Measurements from ENCODE around the gene KRTAP4-5.
"Not testable (repeated sequence)": the region's sequence is repeated elsewhere in the genome, so short reads cannot be mapped to it uniquely, and the experiment has no call there.

Gene KRTAP4-5

GRCh38 chr17:41141361-41141760 lies 8.3 kb downstream of the KRTAP4-5 start:
- no peak overlapping the region for H3K4me2 ChIP-seq (ENCODE audit: low read length, poor library complexity, severe bottlenecking)
- H2BK120ac ChIP-seq (ENCODE audit: low read depth, low read length): no peak overlapping the region
- H3K9ac ChIP-seq (ENCODE audit: low read length): no peak overlapping the region
- no peak overlapping the region for H3K4ac ChIP-seq (ENCODE audit: low read depth in 1 of 2, low read length in 2 of 2)
- H3K36me3 ChIP-seq (ENCODE audit: control insufficient read depth in 1 of 2, insufficient read depth in 2 of 2, low read depth in 1 of 2, low read length in 2 of 2): peaks cover 0 to 6% of the 10 kb centered on the region in 2 experiments
- no peaks in the 10 kb centered on the region for H3K79me1 ChIP-seq (replicated peaks; ENCODE audit: low read length, poor library complexity, severe bottlenecking)
- DNase-seq: no peak
- H2AK5ac ChIP-seq (ENCODE audit: low read length, severe bottlenecking): peak overlapping the region; percentile 87
- no peak overlapping the region for H4K91ac ChIP-seq (ENCODE audit: low read length)
- peak overlapping the region; percentile 96 for H3K27ac ChIP-seq (ENCODE audit: low read length, poor library complexity, severe bottlenecking)
- no peak overlapping the region for H4K8ac ChIP-seq (ENCODE audit: low read length)
- H2BK15ac ChIP-seq (ENCODE audit: low read depth, poor library complexity, severe bottlenecking): no peak overlapping the region
- no peak overlapping the region for H2AFZ ChIP-seq (ENCODE audit: low read depth, low read length)
- no peak overlapping the region for H3K4me3 ChIP-seq (ENCODE audit: insufficient read depth in 1 of 2, low read depth in 1 of 2, low read length in 2 of 2)
- H2BK5ac ChIP-seq (ENCODE audit: low read depth, low read length, poor library complexity, severe bottlenecking): peak overlapping the region; percentile 92
- H3K4me1 ChIP-seq (ENCODE audit: control insufficient read depth, insufficient read depth, low read depth, low read length): peaks cover 8% of the 10 kb centered on the region
- no peak overlapping the region for H2BK12ac ChIP-seq (ENCODE audit: low read length in 2 of 2)
- no peak overlapping the region for H3K18ac ChIP-seq (ENCODE audit: low read depth in 1 of 2, low read length in 2 of 2)
- H3K23ac ChIP-seq (ENCODE audit: low read length in 2 of 2): no peak overlapping the region
- H3K14ac ChIP-seq (ENCODE audit: low read length in 2 of 2): no peak overlapping the region
- peaks cover 23% of the 10 kb centered on the region for H3K9me3 ChIP-seq (ENCODE audit: control insufficient read depth, low read length)
- H3K27me3 ChIP-seq (ENCODE audit: control insufficient read depth in 1 of 2, insufficient read depth in 1 of 2, low read length in 2 of 2): no peaks in the 10 kb centered on the region

DNA sequence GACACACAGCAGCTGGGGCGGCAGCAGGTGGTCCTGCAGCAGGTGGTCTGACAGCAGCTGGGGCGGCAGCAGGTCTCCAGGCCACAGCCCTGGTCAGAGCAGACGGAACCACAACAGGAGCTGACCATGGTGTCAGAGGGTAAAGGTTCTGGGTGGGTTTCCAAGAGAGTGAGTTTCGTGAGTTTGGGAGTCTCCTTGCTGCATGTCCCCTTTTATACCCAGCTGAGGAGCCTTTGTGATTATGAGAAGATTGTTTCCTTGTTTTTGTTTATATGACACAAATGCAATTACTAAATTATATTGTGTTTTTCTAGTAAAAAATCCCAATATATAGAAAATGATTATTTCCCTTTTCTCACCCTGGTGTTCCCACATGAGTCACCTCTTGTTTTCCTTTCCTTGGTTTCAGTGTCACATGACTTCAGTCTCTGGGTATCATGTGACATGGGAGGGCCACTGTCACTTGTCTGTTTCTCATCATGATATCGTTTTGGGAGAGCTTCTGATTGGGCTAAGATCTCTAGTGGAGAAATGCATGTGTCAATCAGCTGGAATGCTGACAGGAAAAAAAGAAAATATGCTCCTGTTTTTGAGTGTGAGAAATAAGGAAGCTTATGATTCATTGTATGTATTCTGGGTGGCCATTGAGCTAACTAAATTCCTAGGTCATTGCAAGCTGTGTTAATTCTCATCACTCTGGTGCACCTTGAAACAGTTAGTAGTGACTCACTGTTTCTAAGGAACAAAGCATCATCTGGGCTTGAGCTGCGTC lies 9.1 kb downstream of the KRTAP4-5 start, which contains the start of gene KRTAP4-6:
TSS of gene KRTAP4-6 (minus strand) at position 185 of the 772 bp plus-strand sequence. CDS start at position 128, 57 bp downstream.
- Histone ChIP-seq H4K8ac (ENCODE audit: low read length) (no peak within 1 kb of the TSS), H3K79me1 (replicated peaks; ENCODE audit: low read length, poor library complexity, severe bottlenecking) (no peaks in the 10 kb centered on the region), H2BK5ac (ENCODE audit: low read depth, low read length, poor library complexity, severe bottlenecking) (peak within 1 kb of the TSS; percentile 92), H2AFZ (ENCODE audit: low read depth, low read length) (no peak within 1 kb of the TSS), H4K91ac (ENCODE audit: low read length) (peak within 1 kb of the TSS; percentile 18), H3K9ac (ENCODE audit: low read length) (no peak within 1 kb of the TSS), H3K4me1 (ENCODE audit: control insufficient read depth, insufficient read depth, low read depth, low read length) (peaks cover 8% of the 10 kb centered on the region), H3K9me3 (ENCODE audit: control insufficient read depth, low read length) (peaks cover 23% of the 10 kb centered on the region), H3K36me3 (ENCODE audit: control insufficient read depth in 1 of 2, insufficient read depth in 2 of 2, low read depth in 1 of 2, low read length in 2 of 2) (peaks cover 0 to 6% of the 10 kb centered on the region in 2 experiments), H3K4me3 (ENCODE audit: insufficient read depth in 1 of 2, low read depth in 1 of 2, low read length in 2 of 2) (peak within 1 kb of the TSS in 1 of 2 experiments; percentile 39), H3K27me3 (ENCODE audit: control insufficient read depth in 1 of 2, insufficient read depth in 1 of 2, low read length in 2 of 2) (no peaks in the 10 kb centered on the region), H2AK5ac (ENCODE audit: low read length, severe bottlenecking) (peak within 1 kb of the TSS; percentile 72), H2BK12ac (ENCODE audit: low read length in 2 of 2) (no peak within 1 kb of the TSS), H3K18ac (ENCODE audit: low read depth in 1 of 2, low read length in 2 of 2) (no peak within 1 kb of the TSS), H3K27ac (ENCODE audit: low read length, poor library complexity, severe bottlenecking) (peak within 1 kb of the TSS; percentile 96), H3K4me2 (ENCODE audit: low read length, poor library complexity, severe bottlenecking) (no peak within 1 kb of the TSS), H3K4ac (ENCODE audit: low read depth in 1 of 2, low read length in 2 of 2) (no peak within 1 kb of the TSS), H2BK15ac (ENCODE audit: low read depth, poor library complexity, severe bottlenecking) (peak within 1 kb of the TSS; percentile 52), H3K14ac (ENCODE audit: low read length in 2 of 2) (no peak within 1 kb of the TSS), H3K23ac (ENCODE audit: low read length in 2 of 2) (no peak within 1 kb of the TSS), H2BK120ac (ENCODE audit: low read depth, low read length) (no peak within 1 kb of the TSS)
- DNase-seq: peak; percentile 9
- WGBS: 84% methylated on average over 5 of the region's 6 CpGs

GRCh38 chr17:41139865-41140264 lies 9.8 kb downstream of the KRTAP4-5 start:
- not testable (repeated sequence) for H3K36me3 ChIP-seq (ENCODE audit: control insufficient read depth in 1 of 2, insufficient read depth in 2 of 2, low read depth in 1 of 2, low read length in 2 of 2); H2BK120ac ChIP-seq (ENCODE audit: low read depth, low read length); H3K4me1 ChIP-seq (ENCODE audit: control insufficient read depth, insufficient read depth, low read depth, low read length); H2BK5ac ChIP-seq (ENCODE audit: low read depth, low read length, poor library complexity, severe bottlenecking); H3K4me2 ChIP-seq (ENCODE audit: low read length, poor library complexity, severe bottlenecking); H3K79me1 ChIP-seq (replicated peaks; ENCODE audit: low read length, poor library complexity, severe bottlenecking); H2AFZ ChIP-seq (ENCODE audit: low read depth, low read length); H3K23ac ChIP-seq (ENCODE audit: low read length in 2 of 2); DNase-seq; H3K9ac ChIP-seq (ENCODE audit: low read length); H2BK12ac ChIP-seq (ENCODE audit: low read length in 2 of 2); H4K8ac ChIP-seq (ENCODE audit: low read length); H3K4ac ChIP-seq (ENCODE audit: low read depth in 1 of 2, low read length in 2 of 2); H3K14ac ChIP-seq (ENCODE audit: low read length in 2 of 2); H3K18ac ChIP-seq (ENCODE audit: low read depth in 1 of 2, low read length in 2 of 2); H3K27ac ChIP-seq (ENCODE audit: low read length, poor library complexity, severe bottlenecking); H3K27me3 ChIP-seq (ENCODE audit: control insufficient read depth in 1 of 2, insufficient read depth in 1 of 2, low read length in 2 of 2)
- Histone ChIP-seq H4K91ac (ENCODE audit: low read length) (peak overlapping the region; percentile 18), H3K4me3 (ENCODE audit: insufficient read depth in 1 of 2, low read depth in 1 of 2, low read length in 2 of 2) (peak overlapping the region in 1 of 2 experiments; percentile 39), H2AK5ac (ENCODE audit: low read length, severe bottlenecking) (peak overlapping the region; percentile 31), H3K9me3 (ENCODE audit: control insufficient read depth, low read length) (peaks cover 23% of the 10 kb centered on the region), H2BK15ac (ENCODE audit: low read depth, poor library complexity, severe bottlenecking) (peak overlapping the region; percentile 52)
- WGBS: 90% methylated on average over 12 of the region's 12 CpGs

DNA sequence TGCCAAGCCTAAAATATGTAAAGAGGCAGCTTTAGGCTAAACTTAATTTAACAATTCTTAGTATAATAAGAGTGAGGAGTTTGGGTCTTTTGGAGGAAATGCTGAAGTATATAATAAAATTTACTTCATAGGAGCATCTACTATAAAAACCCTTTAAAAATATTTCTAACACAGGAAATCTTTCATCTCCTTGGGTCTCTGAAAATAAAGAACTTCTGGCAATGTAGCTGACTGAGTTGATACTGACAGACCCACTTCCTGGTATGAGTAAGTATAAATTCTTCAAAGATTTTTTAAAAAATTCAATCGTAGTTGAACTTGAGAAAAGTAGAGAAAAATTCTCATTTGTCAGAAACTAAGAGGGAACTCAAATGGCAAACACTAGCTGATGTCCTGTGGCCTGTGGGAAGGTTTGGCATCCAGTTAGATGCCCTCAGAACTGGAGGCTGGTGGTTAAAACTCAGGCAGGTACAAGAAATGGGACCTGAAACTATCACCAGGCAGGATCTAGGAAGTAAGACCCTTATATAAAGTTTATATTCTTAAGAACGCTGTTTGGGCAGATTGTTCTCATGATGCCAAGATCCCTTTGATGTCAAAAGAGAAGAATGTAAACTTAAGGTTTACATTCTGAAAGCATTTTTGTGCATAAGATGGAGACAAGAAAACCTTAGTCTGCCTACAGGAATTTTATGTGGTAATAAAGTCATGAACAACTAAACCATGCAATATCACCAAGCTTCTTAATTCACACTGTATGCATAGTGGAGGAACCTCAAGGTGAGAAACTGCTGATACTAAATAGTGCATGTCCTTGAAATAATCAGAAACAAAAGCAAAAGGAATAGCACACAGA lies 15.5 kb downstream of the KRTAP4-5 start:
- H2AFZ ChIP-seq (ENCODE audit: low read depth, low read length): no peak overlapping the region
- WGBS: 94% methylated on average over 2 of the region's 2 CpGs
- no peak for DNase-seq
- no peak overlapping the region for H3K4me2 ChIP-seq (ENCODE audit: low read length, poor library complexity, severe bottlenecking)
- no peaks in the 10 kb centered on the region for H3K4me1 ChIP-seq (ENCODE audit: control insufficient read depth, insufficient read depth, low read depth, low read length)
- no peak overlapping the region for H2BK12ac ChIP-seq (ENCODE audit: low read length in 2 of 2)
- no peaks in the 10 kb centered on the region for H3K79me1 ChIP-seq (replicated peaks; ENCODE audit: low read length, poor library complexity, severe bottlenecking)
- no peak overlapping the region for H3K23ac ChIP-seq (ENCODE audit: low read length in 2 of 2)
- no peak overlapping the region for H2BK15ac ChIP-seq (ENCODE audit: low read depth, poor library complexity, severe bottlenecking)
- peaks cover 5% of the 10 kb centered on the region for H3K9me3 ChIP-seq (ENCODE audit: control insufficient read depth, low read length)
- no peak overlapping the region for H4K8ac ChIP-seq (ENCODE audit: low read length)
- no peaks in the 10 kb centered on the region for H3K27me3 ChIP-seq (ENCODE audit: control insufficient read depth in 1 of 2, insufficient read depth in 1 of 2, low read length in 2 of 2)
- H3K4me3 ChIP-seq (ENCODE audit: insufficient read depth in 1 of 2, low read depth in 1 of 2, low read length in 2 of 2): no peak overlapping the region
- H3K4ac ChIP-seq (ENCODE audit: low read depth in 1 of 2, low read length in 2 of 2): no peak overlapping the region
- H2BK5ac ChIP-seq (ENCODE audit: low read depth, low read length, poor library complexity, severe bottlenecking): no peak overlapping the region
- H3K27ac ChIP-seq (ENCODE audit: low read length, poor library complexity, severe bottlenecking): no peak overlapping the region
- H3K18ac ChIP-seq (ENCODE audit: low read depth in 1 of 2, low read length in 2 of 2): no peak overlapping the region
- H3K36me3 ChIP-seq (ENCODE audit: control insufficient read depth in 1 of 2, insufficient read depth in 2 of 2, low read depth in 1 of 2, low read length in 2 of 2): no peaks in the 10 kb centered on the region
- no peak overlapping the region for H2BK120ac ChIP-seq (ENCODE audit: low read depth, low read length)
- no peak overlapping the region for H3K9ac ChIP-seq (ENCODE audit: low read length)
- no peak overlapping the region for H3K14ac ChIP-seq (ENCODE audit: low read length in 2 of 2)
- H2AK5ac ChIP-seq (ENCODE audit: low read length, severe bottlenecking): no peak overlapping the region
- H4K91ac ChIP-seq (ENCODE audit: low read length): no peak overlapping the region
